ENCODE data around the gene C3orf70.

The C3orf70 gene

GRCh38 chr3:185037801-185038200 lies 115.1 kb downstream of the C3orf70 start:
- no peak for TF ChIP-seq ZNF660 (tag by site-specific recombination; IDR thresholded peaks at IDR 0.05)
- TF ChIP-seq KLF9 (tag by site-specific recombination; IDR thresholded peaks at IDR 0.05; ENCODE audit: low read depth): no peak
- TF ChIP-seq ZNF132 (tag by site-specific recombination; IDR thresholded peaks at IDR 0.05; ENCODE audit: borderline replicate concordance): no peak
- TF ChIP-seq BCL11A (tag by site-specific recombination; IDR thresholded peaks at IDR 0.05; ENCODE audit: low read depth): no peak
- TF ChIP-seq ZBTB10 (tag by site-specific recombination; IDR thresholded peaks at IDR 0.05): no peak
- no peak for TF ChIP-seq ZNF274 (IDR thresholded peaks at IDR 0.05; ENCODE audit: low read length)
- TF ChIP-seq ZNF274 (tag by site-specific recombination; IDR thresholded peaks at IDR 0.05; ENCODE audit: borderline replicate concordance): no peak
- TF ChIP-seq ZNF169 (tag by site-specific recombination; IDR thresholded peaks at IDR 0.05): no peak
- no peak for TF ChIP-seq ZNF10 (tag by site-specific recombination; IDR thresholded peaks at IDR 0.05)
- no peak for TF ChIP-seq ZSCAN16 (tag by site-specific recombination; IDR thresholded peaks at IDR 0.05)
- H3K4me1 ChIP-seq (ENCODE audit: control insufficient read depth, insufficient read depth, low read length): no peaks in the 10 kb centered on the region
- no peak overlapping the region for H3K27ac ChIP-seq (ENCODE audit: extremely low read depth, low read depth, low read length)
- no peak overlapping the region for H3K4me3 ChIP-seq (ENCODE audit: low read depth, low read length)
- ChIA-PET POLR2A (no interaction called here), CTCF (interaction anchor here (0.9 kb wide), 1 partner anchor 10 kb away, joined by 3 read pairs; no protein-coding TSS in a partner anchor)
- H3K9me3 ChIP-seq (ENCODE audit: control insufficient read depth, insufficient read depth, low read depth, low read length): no peaks in the 10 kb centered on the region
- H3K36me3 ChIP-seq (ENCODE audit: control insufficient read depth in 2 of 2, insufficient read depth in 1 of 2, low read length in 2 of 2): no peaks in the 10 kb centered on the region

DNA sequence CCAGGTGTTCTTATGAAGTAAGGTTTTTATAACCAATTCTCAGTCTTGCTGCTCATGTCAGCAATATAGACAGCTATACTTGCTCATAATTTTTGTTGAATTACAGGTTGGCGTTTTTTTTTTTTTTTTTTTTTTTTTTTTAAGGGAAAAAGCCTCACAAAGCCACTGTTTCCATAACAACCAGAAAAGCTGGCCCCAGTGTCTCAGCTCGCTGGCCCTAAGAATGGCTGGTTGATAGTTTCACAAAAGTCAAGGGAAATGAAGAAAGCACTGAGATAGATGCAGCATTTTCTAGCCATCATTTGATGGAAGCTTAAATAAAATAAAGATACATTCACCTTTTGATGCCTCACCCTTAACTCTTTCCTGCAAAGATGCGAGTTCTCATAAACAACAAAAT lies 121.9 kb downstream of the C3orf70 start:
- ChIA-PET POLR2A (no interaction called here), CTCF (no interaction called here)
- Histone ChIP-seq H3K9me3 (ENCODE audit: control insufficient read depth, insufficient read depth, low read depth, low read length) (no peaks in the 10 kb centered on the region), H3K36me3 (ENCODE audit: control insufficient read depth in 2 of 2, insufficient read depth in 1 of 2, low read length in 2 of 2) (peaks cover 0 to 5% of the 10 kb centered on the region in 2 experiments; a peak in 1 of 3 replicates), H3K4me3 (ENCODE audit: low read depth, low read length) (no peak overlapping the region), H3K4me1 (ENCODE audit: control insufficient read depth, insufficient read depth, low read length) (no peaks in the 10 kb centered on the region), H3K27ac (ENCODE audit: extremely low read depth, low read depth, low read length) (no peak overlapping the region)
- TF ChIP-seq ZNF530 (tag by site-specific recombination; IDR thresholded peaks at IDR 0.05; ENCODE audit: low read depth) (no peak), GFI1B (tag by site-specific recombination; IDR thresholded peaks at IDR 0.05) (no peak), OSR2 (tag by site-specific recombination; IDR thresholded peaks at IDR 0.05) (no peak), ZSCAN16 (tag by site-specific recombination; IDR thresholded peaks at IDR 0.05) (no peak), ZNF2 (tag by site-specific recombination; IDR thresholded peaks at IDR 0.05) (no peak), ZNF239 (tag by site-specific recombination; IDR thresholded peaks at IDR 0.05) (no peak), ZNF423 (tag by site-specific recombination; IDR thresholded peaks at IDR 0.05) (no peak), MEIS1 (CRISPR knock-in tag; IDR thresholded peaks at IDR 0.05; ENCODE audit: borderline replicate concordance) (no peak), ZNF670 (tag by site-specific recombination; IDR thresholded peaks at IDR 0.05; ENCODE audit: low read depth) (no peak), ZNF704 (tag by site-specific recombination; IDR thresholded peaks at IDR 0.05) (no peak), TCF7L2 (IDR thresholded peaks at IDR 0.05; ENCODE audit: borderline replicate concordance, low read depth, low read length) (no peak), ZNF155 (tag by site-specific recombination; IDR thresholded peaks at IDR 0.05) (no peak), MZF1 (tag by site-specific recombination; IDR thresholded peaks at IDR 0.05; ENCODE audit: borderline replicate concordance) (no peak), ZSCAN30 (tag by site-specific recombination; IDR thresholded peaks at IDR 0.05) (no peak), EGR2 (tag by site-specific recombination; IDR thresholded peaks at IDR 0.05; ENCODE audit: low read depth) (no peak)
- TF ChIP-seq, protein P1, sequence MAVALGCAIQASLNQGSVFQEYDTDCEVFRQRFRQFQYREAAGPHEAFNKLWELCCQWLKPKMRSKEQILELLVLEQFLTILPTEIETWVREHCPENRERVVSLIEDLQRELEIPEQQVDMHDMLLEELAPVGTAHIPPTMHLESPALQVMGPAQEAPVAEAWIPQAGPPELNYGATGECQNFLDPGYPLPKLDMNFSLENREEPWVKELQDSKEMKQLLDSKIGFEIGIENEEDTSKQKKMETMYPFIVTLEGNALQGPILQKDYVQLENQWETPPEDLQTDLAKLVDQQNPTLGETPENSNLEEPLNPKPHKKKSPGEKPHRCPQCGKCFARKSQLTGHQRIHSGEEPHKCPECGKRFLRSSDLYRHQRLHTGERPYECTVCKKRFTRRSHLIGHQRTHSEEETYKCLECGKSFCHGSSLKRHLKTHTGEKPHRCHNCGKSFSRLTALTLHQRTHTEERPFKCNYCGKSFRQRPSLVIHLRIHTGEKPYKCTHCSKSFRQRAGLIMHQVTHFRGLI (tag by site-specific recombination; IDR thresholded peaks at IDR 0.05): no peak

All from HEK293 (cell line).